Trophoblast cell (in vitro differentiated cells and primary cell): ENCODE data around the gene ANKRD50.

Source experiments
- DNase-seq, 2 donors: peaks; one replicate each; pipeline ENCODE4 v3.0.0-alpha.2; 2016
- H2AFZ ChIP-seq: 2 replicates; pipeline ENCODE4 v1.6.1; 2013; ENCODE audit warnings: low read length, moderate library complexity, mild to moderate bottlenecking; ENCODE audit not compliant: insufficient read depth, poor library complexity
- H2AK5ac ChIP-seq: 2 replicates; pipeline ENCODE4 v1.6.1; 2013; ENCODE audit warnings: mild to moderate bottlenecking, low read length
- H2BK120ac ChIP-seq: 2 replicates; pipeline ENCODE4 v1.6.1; 2013; ENCODE audit warnings: low read length, mild to moderate bottlenecking, moderate library complexity; ENCODE audit not compliant: insufficient read depth, poor library complexity
- H2BK12ac ChIP-seq: 2 replicates; pipeline ENCODE4 v1.6.1; 2013; ENCODE audit warnings: mild to moderate bottlenecking, low read length, moderate library complexity
- H2BK5ac ChIP-seq: 2 replicates; pipeline ENCODE4 v1.6.1; 2013; ENCODE audit warnings: low read length, low read depth, moderate library complexity, mild to moderate bottlenecking; ENCODE audit not compliant: poor library complexity
- H3K14ac ChIP-seq: 2 replicates; pipeline ENCODE4 v1.6.1; 2013; ENCODE audit warnings: mild to moderate bottlenecking, low read length
- H3K18ac ChIP-seq: 2 replicates; pipeline ENCODE4 v1.6.1; 2013; ENCODE audit warnings: mild to moderate bottlenecking, low read length
- H3K23ac ChIP-seq: 2 replicates; pipeline ENCODE4 v1.6.1; 2013; ENCODE audit warnings: low read length
- H3K27ac ChIP-seq: 2 replicates; pipeline ENCODE4 v1.5.1; 2013; ENCODE audit warnings: low read depth, mild to moderate bottlenecking, inconsistent platforms, low read length, moderate library complexity
- H3K27me3 ChIP-seq: 2 replicates; pipeline ENCODE4 v1.6.1; 2013; ENCODE audit warnings: inconsistent platforms, mild to moderate bottlenecking, low read length, moderate library complexity; ENCODE audit not compliant: insufficient read depth
- H3K36me3 ChIP-seq, 2 experiments: 1 replicate in 1 of 2; 2 replicates in 1 of 2; pipeline ENCODE4 v1.6.1; 2013; ENCODE audit warnings: low read length in 2 of 2, mild to moderate bottlenecking in 2 of 2, moderate library complexity in 1 of 2; ENCODE audit not compliant: insufficient read depth in 2 of 2, control insufficient read depth in 1 of 2
- H3K4ac ChIP-seq: 2 replicates; pipeline ENCODE4 v1.6.1; 2013; ENCODE audit warnings: low read depth, mild to moderate bottlenecking, low read length, moderate library complexity
- H3K4me1 ChIP-seq, 2 experiments: 1 replicate in 1 of 2; 2 replicates in 1 of 2; pipeline ENCODE4 v1.6.1; 2013; ENCODE audit warnings: low read length in 2 of 2, mild to moderate bottlenecking in 2 of 2, moderate library complexity in 1 of 2; ENCODE audit not compliant: insufficient read depth in 2 of 2, control insufficient read depth in 1 of 2
- H3K4me2 ChIP-seq: 2 replicates; pipeline ENCODE4 v1.6.1; 2013; ENCODE audit warnings: inconsistent platforms, mild to moderate bottlenecking, low read length, moderate library complexity
- H3K4me3 ChIP-seq: 2 replicates; pipeline ENCODE4 v1.5.1; 2013; ENCODE audit warnings: mild to moderate bottlenecking, low read depth, low read length, inconsistent platforms
- H3K79me1 ChIP-seq: one replicate; pipeline ENCODE4 v1.6.1; 2013; ENCODE audit warnings: low read length
- H3K79me2 ChIP-seq: 2 replicates; pipeline ENCODE4 v1.6.1; 2013; ENCODE audit warnings: low read length, mild to moderate bottlenecking; ENCODE audit not compliant: control insufficient read depth, insufficient read depth, poor library complexity
- H3K9ac ChIP-seq: 2 replicates; pipeline ENCODE4 v1.6.1; 2013; ENCODE audit warnings: mild to moderate bottlenecking, low read length
- H3K9me3 ChIP-seq: 2 replicates; pipeline ENCODE4 v1.6.1; 2013; ENCODE audit warnings: low read depth, mild to moderate bottlenecking, control low read depth, inconsistent platforms, low read length; ENCODE audit not compliant: insufficient read depth
- H4K12ac ChIP-seq: 2 replicates; pipeline ENCODE4 v1.6.1; 2013; ENCODE audit warnings: low read depth, mild to moderate bottlenecking, low read length, moderate library complexity
- H4K8ac ChIP-seq: 2 replicates; pipeline ENCODE4 v1.6.1; 2013; ENCODE audit warnings: low read depth, mild to moderate bottlenecking, low read length, moderate library complexity
- H4K91ac ChIP-seq: one replicate; pipeline ENCODE4 v1.6.1; 2013; ENCODE audit warnings: low read depth, mild to moderate bottlenecking, low read length, moderate library complexity
- WGBS: extraction: QIAGEN DNeasy Blood & Tissue Kit; methylation state at CpG from one replicate; pipeline ENCODE4 v1.1.7; 2013; ENCODE audit warnings: missing lambda C conversion rate; ENCODE audit not compliant: insufficient read length, insufficient coverage; ENCODE audit errors: extremely low coverage; 5-methylcytosine and 5-hydroxymethylcytosine counted together

Gene ANKRD50

GRCh38 chr4:124686279-124686678 is 26.3 kb downstream of the ANKRD50 start:
- Histone ChIP-seq H3K79me1 (no peaks in the 10 kb centered on the region), H3K18ac (no peak overlapping the region), H3K23ac (no peak overlapping the region), H4K8ac (no peak overlapping the region), H4K12ac (no peak overlapping the region), H3K36me3 (no peaks in the 10 kb centered on the region), H4K91ac (no peak overlapping the region), H3K4ac (peak overlapping the region; percentile 70), H3K4me2 (peak overlapping the region; percentile 37), H2BK12ac (no peak overlapping the region), H3K9ac (no peak overlapping the region), H3K27me3 (no peaks in the 10 kb centered on the region), H3K14ac (no peak overlapping the region), H3K9me3 (no peaks in the 10 kb centered on the region), H3K79me2 (no peaks in the 10 kb centered on the region), H2BK5ac (no peak overlapping the region), H3K27ac (peak overlapping the region; percentile 28), H3K4me1 (peaks cover 4 to 7% of the 10 kb centered on the region in 2 experiments), H2AK5ac (no peak overlapping the region), H2AFZ (no peak overlapping the region), H3K4me3 (no peak overlapping the region), H2BK120ac (no peak overlapping the region)
- peak; percentile 75 for DNase-seq
- WGBS, result no CpG with 5 or more reads among the region's 5 CpGs

GRCh38 chr4:124685851-124686250 is 26.7 kb downstream of the ANKRD50 start:
- H3K18ac ChIP-seq, result no peak overlapping the region

GRCh38 chr4:124684301-124684700 is 28.2 kb downstream of the ANKRD50 start:
- Histone ChIP-seq H3K23ac (no peak overlapping the region), H3K27ac (no peak overlapping the region), H4K8ac (no peak overlapping the region), H3K4me2 (no peak overlapping the region), H2AK5ac (no peak overlapping the region), H2BK120ac (no peak overlapping the region), H3K36me3 (no peaks in the 10 kb centered on the region), H4K12ac (no peak overlapping the region), H3K27me3 (no peaks in the 10 kb centered on the region), H4K91ac (no peak overlapping the region), H2BK5ac (no peak overlapping the region), H2BK12ac (no peak overlapping the region), H3K9ac (no peak overlapping the region), H3K79me2 (no peaks in the 10 kb centered on the region), H3K18ac (no peak overlapping the region), H2AFZ (no peak overlapping the region), H3K4me3 (no peak overlapping the region), H3K79me1 (no peaks in the 10 kb centered on the region), H3K4ac (no peak overlapping the region), H3K9me3 (no peaks in the 10 kb centered on the region), H3K4me1 (peaks cover 4 to 7% of the 10 kb centered on the region in 2 experiments), H3K14ac (no peak overlapping the region)
- peak in 1 of 2 donors; percentile 32 for DNase-seq
- no CpG with 5 or more reads among the region's 3 CpGs for WGBS

More at GRCh38 chr4:124685851-124686250, 26.7 kb downstream of the ANKRD50 start:
- no peak for DNase-seq
- H3K23ac ChIP-seq, result no peak overlapping the region
- H3K4me3 ChIP-seq, result no peak overlapping the region
- H3K36me3 ChIP-seq, result no peaks in the 10 kb centered on the region
- H4K12ac ChIP-seq, result no peak overlapping the region
- no peaks in the 10 kb centered on the region for H3K79me1 ChIP-seq
- H3K27ac ChIP-seq, result no peak overlapping the region
- no peak overlapping the region for H2AK5ac ChIP-seq
- H4K91ac ChIP-seq, result no peak overlapping the region
- H3K27me3 ChIP-seq, result no peaks in the 10 kb centered on the region
- no peak overlapping the region for H4K8ac ChIP-seq
- no peak overlapping the region for H3K4ac ChIP-seq
- no peak overlapping the region for H2BK5ac ChIP-seq
- no peak overlapping the region for H2BK12ac ChIP-seq
- H3K4me1 ChIP-seq, result peaks cover 4 to 7% of the 10 kb centered on the region in 2 experiments
- no peaks in the 10 kb centered on the region for H3K79me2 ChIP-seq
- no peak overlapping the region for H3K9ac ChIP-seq
- no peak overlapping the region for H2AFZ ChIP-seq
- H2BK120ac ChIP-seq, result no peak overlapping the region
- H3K4me2 ChIP-seq, result no peak overlapping the region
- no peak overlapping the region for H3K14ac ChIP-seq
- no peaks in the 10 kb centered on the region for H3K9me3 ChIP-seq

- no peak overlapping the region for H2BK12ac ChIP-seq
- H3K27me3 ChIP-seq, result no peaks in the 10 kb centered on the region
- no CpG with 5 or more reads among the region's 2 CpGs for WGBS
- H4K91ac ChIP-seq, result no peak overlapping the region
- H4K12ac ChIP-seq, result no peak overlapping the region
- no peak overlapping the region for H3K9ac ChIP-seq
- H2BK5ac ChIP-seq, result no peak overlapping the region
- DNase-seq, result no peak
- peaks cover 4 to 7% of the 10 kb centered on the region in 2 experiments for H3K4me1 ChIP-seq
- H4K8ac ChIP-seq, result no peak overlapping the region
- no peak overlapping the region for H3K4me2 ChIP-seq
- no peak overlapping the region for H3K4me3 ChIP-seq
- H3K79me2 ChIP-seq, result no peaks in the 10 kb centered on the region
- H3K23ac ChIP-seq, result no peak overlapping the region
- H3K4ac ChIP-seq, result no peak overlapping the region
- H2AFZ ChIP-seq, result no peak overlapping the region
- no peak overlapping the region for H3K27ac ChIP-seq
- H2AK5ac ChIP-seq, result no peak overlapping the region
- H3K79me1 ChIP-seq, result no peaks in the 10 kb centered on the region
- no peak overlapping the region for H2BK120ac ChIP-seq
- no peak overlapping the region for H3K14ac ChIP-seq
- H3K9me3 ChIP-seq, result no peaks in the 10 kb centered on the region
- H3K18ac ChIP-seq, result no peak overlapping the region
- H3K36me3 ChIP-seq, result peaks cover 0 to 2% of the 10 kb centered on the region in 2 experiments
Observed at GRCh38 chr4:124682384-124682783, 30.1 kb downstream of the ANKRD50 start.
